OCI-LY7 (cell line): Measurements from ENCODE around the gene IFNA10.

Experiments used
- EZH2phosphoT487 ChIP-seq: fragments of 200-600 bp; sonication (generic); IDR thresholded peaks from 2 replicates; pipeline ENCODE4 v1.6.1; 2018; ENCODE audit warnings: low read depth, borderline replicate concordance, mild to moderate bottlenecking, mixed run types, antibody characterized with exemption, low read length, moderate library complexity, mixed read lengths
- TF ChIP-seq, protein P1 (sequence below): fragments of 200-600 bp; sonication (generic); conservative IDR thresholded peaks from 2 replicates; pipeline ENCODE4 v1.5.1; 2014; ENCODE audit warnings: mild to moderate bottlenecking, antibody characterized with exemption, low read length, moderate library complexity, mixed read lengths

DNA sequence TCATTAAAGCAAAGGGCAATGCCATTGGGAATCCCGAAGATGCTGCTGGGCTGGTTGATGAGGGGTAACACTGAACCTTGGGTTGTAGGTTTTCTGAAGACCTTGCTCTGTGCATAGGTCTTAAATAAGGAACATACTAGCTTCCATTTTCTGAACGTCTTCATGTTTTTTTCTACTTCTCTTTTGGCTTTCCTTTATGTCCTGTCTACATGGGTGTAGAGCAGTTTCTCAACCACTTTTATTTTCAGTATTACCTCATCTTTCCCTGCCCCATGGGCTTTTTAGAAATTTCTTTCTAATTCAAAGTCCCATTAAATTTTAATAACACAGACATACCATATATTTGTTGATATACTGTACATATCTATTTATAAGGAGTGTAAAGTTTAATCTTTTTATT, 33.0 kb upstream of the IFNA10 start, which contains the start of gene IFNA14:
- TF ChIP-seq, protein P1, sequence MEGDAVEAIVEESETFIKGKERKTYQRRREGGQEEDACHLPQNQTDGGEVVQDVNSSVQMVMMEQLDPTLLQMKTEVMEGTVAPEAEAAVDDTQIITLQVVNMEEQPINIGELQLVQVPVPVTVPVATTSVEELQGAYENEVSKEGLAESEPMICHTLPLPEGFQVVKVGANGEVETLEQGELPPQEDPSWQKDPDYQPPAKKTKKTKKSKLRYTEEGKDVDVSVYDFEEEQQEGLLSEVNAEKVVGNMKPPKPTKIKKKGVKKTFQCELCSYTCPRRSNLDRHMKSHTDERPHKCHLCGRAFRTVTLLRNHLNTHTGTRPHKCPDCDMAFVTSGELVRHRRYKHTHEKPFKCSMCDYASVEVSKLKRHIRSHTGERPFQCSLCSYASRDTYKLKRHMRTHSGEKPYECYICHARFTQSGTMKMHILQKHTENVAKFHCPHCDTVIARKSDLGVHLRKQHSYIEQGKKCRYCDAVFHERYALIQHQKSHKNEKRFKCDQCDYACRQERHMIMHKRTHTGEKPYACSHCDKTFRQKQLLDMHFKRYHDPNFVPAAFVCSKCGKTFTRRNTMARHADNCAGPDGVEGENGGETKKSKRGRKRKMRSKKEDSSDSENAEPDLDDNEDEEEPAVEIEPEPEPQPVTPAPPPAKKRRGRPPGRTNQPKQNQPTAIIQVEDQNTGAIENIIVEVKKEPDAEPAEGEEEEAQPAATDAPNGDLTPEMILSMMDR, result no peak
- no peak for TF ChIP-seq EZH2phosphoT487
